ENCODE measurements around the gene NTRK2.

Gene NTRK2

DNA sequence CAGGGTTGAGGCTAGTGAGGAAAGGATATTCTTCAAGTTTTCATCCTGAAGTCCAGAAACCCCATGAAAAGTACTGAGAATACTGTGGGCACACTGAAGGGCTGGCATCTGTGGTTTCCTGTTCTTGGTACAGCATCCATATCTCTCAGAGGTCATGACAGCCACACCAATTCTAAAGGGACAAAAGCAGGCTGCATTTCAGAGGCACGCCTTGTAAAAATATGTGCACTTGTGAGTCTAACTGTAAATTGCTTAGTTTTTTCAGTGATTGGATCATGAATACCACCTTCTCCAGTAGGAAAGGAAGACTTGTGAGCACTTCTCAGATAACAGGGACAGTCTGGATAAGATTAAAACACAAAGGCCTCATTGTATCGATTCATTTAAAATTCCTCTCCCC lies 230.9 kb downstream of the NTRK2 start:
- DNase-seq = no peak

DNA sequence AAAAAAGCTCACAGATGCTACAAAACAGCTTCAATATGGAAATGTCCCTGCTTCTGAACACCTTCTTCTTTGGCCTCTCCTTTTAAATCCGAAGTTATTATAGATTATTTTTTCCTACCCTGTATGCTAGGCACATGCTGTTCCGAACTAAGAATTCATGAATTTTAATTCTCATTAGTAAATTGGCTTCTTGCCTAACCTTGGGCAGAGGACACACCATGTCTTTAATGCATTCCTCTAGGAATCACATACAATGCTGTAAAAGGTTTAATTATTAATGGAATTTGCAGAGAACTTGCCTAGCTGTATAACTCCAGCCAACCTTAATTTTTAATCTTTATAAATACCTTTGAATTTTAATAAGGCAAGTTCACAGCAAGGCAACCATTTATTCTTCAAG lies 234.4 kb downstream of the NTRK2 start:
- DNase-seq = no peak

DNA sequence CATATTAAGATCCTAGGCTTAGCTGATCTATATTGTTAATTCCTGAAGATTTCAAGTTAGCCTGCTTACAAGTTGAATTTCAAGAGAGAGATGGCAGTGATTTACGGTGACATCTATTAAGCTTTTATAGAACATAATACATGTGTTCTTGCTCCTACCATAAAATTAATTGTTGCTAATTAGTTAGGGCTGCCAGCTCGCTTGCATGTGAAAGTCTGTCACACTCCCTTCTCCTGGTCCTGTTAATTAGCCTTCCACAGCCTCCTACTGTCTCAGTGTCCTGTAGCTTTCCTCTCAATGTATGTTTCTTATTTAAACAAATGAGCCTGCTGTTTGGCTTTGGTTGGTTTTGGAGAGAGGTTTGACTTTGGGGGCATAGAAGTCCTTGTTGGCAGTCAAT lies 247.2 kb downstream of the NTRK2 start:
- DNase-seq = no peak

- DNase-seq = no peak
Measured at GRCh38 chr9:84917366-84918070, 248.0 kb downstream of the NTRK2 start.

DNA sequence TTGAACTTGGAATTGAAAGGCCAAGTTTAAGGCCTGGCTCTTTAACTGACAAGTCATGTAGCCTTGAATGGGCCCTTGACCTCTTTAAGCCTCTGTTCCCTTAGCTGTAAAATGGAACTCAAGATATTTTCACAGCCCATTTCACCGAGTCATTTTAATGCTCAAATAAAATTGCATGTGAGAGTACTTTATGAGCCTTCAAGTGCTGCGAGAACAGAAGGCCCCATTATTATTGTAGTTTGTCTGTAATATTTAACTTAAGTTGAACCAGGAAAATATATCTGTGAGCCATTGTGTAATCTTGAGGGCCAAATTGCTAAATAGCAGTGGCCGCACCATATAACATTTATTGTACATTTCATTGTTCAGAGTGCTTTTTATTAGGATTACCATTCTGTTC lies 249.9 kb downstream of the NTRK2 start:
- no peak for DNase-seq

- no peak for DNase-seq
Measured at GRCh38 chr9:84921175-84921574, 251.6 kb downstream of the NTRK2 start.

GRCh38 chr9:84922051-84922450 lies 252.5 kb downstream of the NTRK2 start:
- no peak for DNase-seq

DNA sequence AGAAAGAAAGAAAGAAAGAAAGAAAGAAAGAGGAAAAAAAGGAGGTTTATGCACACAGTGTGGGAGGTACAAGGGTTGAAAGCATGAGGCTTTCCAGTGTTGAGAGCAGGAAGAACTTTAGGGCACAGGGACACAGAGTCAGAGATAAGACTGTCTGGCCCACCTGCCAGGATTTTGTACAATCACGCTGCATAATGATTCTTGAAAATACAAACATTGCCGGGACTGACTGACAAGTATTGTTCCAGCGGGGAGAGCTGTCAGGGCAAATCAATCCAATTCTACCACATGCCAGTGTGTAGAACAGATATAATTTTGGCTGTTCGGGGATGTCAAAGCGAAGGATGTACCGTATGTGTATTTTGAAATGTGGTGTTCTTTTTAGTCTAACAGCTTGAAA lies 254.7 kb downstream of the NTRK2 start:
- no peak for DNase-seq

DNA sequence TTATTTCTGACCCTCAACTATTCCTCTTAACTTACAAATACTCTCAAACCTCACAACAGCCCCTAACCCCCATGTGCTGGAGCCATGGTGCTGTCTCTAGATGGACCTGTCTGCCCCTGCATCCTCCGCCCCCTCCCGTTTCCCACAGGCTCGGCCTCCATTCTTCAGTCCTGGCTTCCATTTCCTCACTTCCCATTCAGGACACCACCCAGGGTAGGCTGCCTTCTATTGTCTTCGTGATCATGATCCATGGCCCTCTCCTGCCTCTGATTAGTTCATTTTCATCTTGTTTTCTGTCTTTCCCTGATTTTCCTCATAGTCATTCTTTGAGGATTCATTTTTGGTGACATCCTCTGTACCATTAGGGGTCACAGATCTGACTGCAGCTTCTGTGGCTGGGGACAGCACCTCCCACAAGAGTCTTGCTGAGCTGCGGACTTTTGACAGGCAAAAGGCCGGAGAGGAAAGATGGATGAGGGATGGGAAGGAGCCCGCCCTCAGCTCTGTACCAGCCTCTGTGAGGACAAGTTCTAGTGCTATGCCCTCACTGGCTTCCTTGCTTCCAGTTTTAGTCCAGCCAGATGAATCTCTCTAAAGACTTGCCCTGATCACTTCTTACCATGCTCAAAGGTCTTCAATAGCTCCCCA lies 255.8 kb downstream of the NTRK2 start:
- no peak for DNase-seq

GRCh38 chr9:84926793-84927192 lies 257.3 kb downstream of the NTRK2 start:
- DNase-seq = no peak

DNA sequence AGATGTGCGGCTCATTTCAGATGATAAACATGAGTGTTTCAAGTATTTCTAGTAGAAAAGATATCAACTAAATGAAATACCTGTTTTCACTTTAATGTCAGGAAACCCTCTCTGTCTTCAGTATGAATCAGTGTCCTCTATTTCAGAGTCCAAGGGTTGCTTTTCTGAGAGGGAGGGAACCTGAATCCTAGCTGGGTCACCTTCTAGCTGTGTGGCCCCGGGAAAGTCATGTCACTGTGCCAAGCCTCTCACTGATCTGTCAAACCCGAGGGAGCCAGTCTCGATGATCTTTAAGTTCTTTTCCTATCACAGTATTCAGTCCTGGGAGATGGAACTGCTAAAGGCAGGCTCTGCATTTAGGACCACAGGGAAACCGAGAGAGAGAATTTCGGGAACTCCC lies 258.9 kb downstream of the NTRK2 start:
- no peak for DNase-seq

DNA sequence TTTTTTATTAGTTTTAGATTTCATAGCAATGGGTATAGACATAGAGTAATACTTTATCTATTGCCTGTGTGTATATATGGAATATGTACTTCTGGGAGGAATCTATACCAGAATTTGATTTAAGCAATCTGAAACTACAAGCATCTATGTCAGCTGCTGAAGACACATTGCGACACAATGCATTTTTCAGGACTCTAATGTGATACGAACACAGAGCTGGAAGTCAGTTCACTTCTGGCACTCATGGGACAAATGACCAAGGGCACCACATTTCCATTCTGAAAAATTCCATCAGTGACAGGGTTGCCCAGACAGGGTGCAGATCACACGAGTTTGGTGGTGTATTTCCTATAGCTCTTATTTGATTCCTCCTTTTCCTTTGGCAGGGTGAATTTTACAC lies 259.5 kb downstream of the NTRK2 start:
- DNase-seq = no peak

GRCh38 chr9:84932915-84933527 lies 263.5 kb downstream of the NTRK2 start:
- no peak for DNase-seq

DNA sequence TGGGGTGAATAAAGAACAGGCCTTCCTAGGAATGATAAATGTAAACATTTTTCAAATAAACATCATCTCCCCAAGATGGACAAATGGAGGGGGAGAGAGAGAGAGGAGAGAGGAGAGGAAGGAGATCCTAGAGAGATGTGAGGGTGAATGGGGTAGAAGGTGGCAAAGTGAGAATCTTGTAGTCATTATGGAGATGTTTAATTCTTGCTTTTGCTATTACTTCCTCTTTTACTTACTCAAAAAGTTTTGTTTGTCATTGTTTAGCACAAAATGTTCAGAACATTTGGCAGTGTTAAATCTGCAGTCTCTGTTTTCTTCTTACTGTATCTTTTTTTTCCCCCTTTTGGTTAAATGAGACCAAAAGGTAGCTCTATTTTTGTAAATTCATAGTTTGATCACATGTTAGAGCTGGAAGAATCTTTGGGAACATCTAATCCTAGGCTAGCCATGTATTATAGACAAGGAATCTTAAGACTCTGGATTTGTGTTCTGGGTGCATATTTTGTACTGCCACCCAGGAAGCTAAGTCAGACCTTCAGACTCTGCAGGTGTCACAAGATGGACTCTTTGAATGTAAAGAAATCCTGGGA lies 266.1 kb downstream of the NTRK2 start:
- DNase-seq = no peak

GRCh38 chr9:84937180-84937579 lies 267.7 kb downstream of the NTRK2 start:
- DNase-seq = no peak

DNA sequence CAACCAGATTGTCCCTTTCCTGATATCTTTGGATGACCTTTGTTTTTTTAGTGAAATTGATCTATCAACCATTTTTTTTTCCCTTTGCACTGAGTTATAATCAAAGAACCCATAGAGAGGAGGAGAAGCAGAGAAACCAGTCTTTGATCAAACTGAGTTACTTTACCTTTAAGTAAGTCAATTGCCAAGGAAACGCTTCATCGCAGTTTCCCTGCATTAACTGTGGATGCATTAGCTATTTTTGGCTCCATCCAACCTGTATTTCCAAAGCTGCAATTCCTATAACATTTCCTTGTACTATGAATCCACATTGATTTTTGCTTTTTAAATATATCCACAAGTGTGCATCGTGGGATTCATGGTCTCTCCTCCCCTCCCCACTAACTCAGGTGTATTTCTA lies 268.1 kb downstream of the NTRK2 start:
- DNase-seq = no peak

DNA sequence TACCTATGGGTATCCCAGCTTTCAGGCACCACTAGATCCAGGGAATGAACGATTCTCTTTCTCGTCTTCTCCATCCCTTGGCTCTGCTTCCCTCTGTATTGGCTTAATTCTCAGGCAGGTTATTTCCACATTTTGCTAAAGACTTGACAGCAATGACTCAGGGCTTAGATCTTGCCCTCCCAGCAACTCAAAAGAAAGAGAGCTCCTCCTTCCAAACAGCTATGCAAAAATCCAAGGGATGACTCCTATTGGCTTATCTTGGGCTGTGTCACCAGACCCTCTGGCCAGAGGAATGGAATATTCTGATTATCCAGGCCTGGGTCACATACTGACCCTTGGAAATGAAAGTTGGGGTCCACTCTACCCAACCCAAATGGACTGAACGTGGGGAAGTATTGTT lies 270.2 kb downstream of the NTRK2 start:
- no peak for DNase-seq

DNA sequence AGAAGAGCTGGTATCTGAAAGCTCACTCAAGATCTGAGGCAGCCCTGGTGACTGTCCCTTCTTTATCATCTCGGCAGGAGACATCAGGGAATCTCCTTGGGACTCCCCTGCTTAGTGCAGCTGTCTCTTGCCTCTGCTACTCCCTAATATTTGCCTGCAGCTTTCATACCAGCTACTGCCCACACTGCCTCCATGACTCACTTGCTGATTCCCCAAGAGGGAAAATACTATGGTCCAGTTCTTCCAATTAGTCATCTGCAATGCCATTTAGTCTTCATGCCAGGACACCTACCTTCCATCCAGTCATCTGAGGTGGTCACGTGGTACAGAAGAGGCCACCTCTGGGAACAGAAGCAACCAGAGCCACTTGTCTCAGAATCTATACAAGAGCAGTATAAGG lies 270.8 kb downstream of the NTRK2 start:
- no peak for DNase-seq

GRCh38 chr9:84941792-84942191 lies 272.3 kb downstream of the NTRK2 start:
- DNase-seq = no peak

GRCh38 chr9:84943482-84944050 lies 274.0 kb downstream of the NTRK2 start:
- DNase-seq = no peak

GRCh38 chr9:84945878-84946538 lies 276.5 kb downstream of the NTRK2 start:
- peak; percentile 1 for DNase-seq

DNA sequence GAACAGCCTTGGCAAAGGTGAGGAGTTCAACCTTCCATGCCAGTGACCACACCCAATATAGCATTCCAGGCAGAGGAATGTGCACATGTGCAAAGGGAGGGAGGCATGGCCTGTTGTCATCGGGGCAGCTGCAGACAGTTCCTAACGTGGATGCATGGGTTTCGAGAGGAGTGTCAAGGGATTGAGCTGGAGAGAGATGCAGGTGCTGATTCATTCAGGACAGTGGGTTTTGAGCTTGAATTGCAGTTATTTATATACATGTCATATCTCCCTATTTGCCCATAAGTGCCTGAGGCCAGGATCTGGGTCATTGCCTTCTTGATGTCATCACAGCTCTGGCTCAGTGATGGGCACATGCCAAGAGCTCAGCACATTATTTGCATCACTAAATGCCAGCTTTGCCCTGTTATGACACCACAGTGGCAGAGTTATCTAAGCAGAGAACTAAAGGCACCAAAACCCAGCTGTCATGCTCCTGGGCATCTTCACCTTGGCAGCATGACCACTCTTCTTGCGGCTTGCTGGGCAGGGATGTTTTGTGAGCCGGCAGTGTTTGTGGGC lies 278.0 kb downstream of the NTRK2 start:
- DNase-seq = no peak

GRCh38 chr9:84949258-84949657 lies 279.7 kb downstream of the NTRK2 start:
- no peak for DNase-seq
